Neutrophil (primary cell): Measurements from ENCODE around the gene UBLCP1.

Source experiments
- H3K27ac ChIP-seq: fragments of 200-600 bp; sonication (generic); 2 replicates; pipeline ENCODE4 v1.5.1; 2016; ENCODE audit warnings: mild to moderate bottlenecking, moderate library complexity
- H3K27me3 ChIP-seq: fragments of 200-600 bp; sonication (generic); 2 replicates; pipeline ENCODE4 v1.6.0; 2016; ENCODE audit warnings: mild to moderate bottlenecking
- H3K36me3 ChIP-seq: fragments of 200-600 bp; sonication (generic); 2 replicates; pipeline ENCODE4 v1.5.1; 2017
- H3K4me1 ChIP-seq, 2 experiments: fragments of 200-600 bp in 1 of 2; sonication (generic) in 1 of 2; 1 replicate in 1 of 2; 2 replicates in 1 of 2; pipeline versions ENCODE4 v1.5.1 to v1.6.1; 2013 to 2016; ENCODE audit warnings: low read depth in 1 of 2, low read length in 1 of 2, mild to moderate bottlenecking in 1 of 2, moderate library complexity in 1 of 2; ENCODE audit not compliant: control insufficient read depth in 1 of 2, insufficient read depth in 1 of 2
- H3K4me3 ChIP-seq, 2 experiments: fragments of 200-600 bp in 1 of 2; sonication (generic) in 1 of 2; 1 replicate in 1 of 2; 2 replicates in 1 of 2; pipeline ENCODE4 v1.5.1; 2013 to 2016; ENCODE audit warnings: low read depth in 1 of 2, low read length in 1 of 2, mild to moderate bottlenecking in 1 of 2, moderate library complexity in 1 of 2
- H3K9me3 ChIP-seq: fragments of 200-600 bp; sonication (generic); 2 replicates; pipeline ENCODE4 v1.5.1; 2016
- TF ChIP-seq, protein P1 (sequence below): fragments of 200-600 bp; sonication (generic); IDR thresholded peaks from 2 replicates; pipeline ENCODE4 v1.5.1; 2016; ENCODE audit warnings: antibody characterized with exemption

The UBLCP1 gene

DNA sequence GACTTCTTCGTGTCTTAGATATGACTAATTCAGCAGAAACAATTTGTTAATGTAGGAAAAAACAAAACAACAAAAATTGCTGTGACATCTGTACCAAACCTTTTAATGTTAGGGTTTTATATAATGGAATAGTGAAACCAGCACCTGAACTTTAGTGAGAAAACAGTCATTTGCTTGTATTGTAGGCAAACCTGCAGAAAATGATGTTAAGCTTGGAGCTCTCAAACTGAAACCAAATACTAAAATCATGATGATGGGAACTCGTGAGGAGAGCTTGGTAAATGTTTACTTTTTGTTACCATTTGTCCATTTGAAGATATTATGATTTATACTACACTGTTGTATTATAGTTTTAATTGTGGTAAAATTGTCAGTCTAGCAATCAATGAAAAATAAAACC, 6.6 kb downstream of the UBLCP1 start:
- H3K4me1 ChIP-seq, result peaks cover 4 to 9% of the 10 kb centered on the region in 2 experiments
- no peaks in the 10 kb centered on the region for H3K27me3 ChIP-seq
- TF ChIP-seq, protein P1, sequence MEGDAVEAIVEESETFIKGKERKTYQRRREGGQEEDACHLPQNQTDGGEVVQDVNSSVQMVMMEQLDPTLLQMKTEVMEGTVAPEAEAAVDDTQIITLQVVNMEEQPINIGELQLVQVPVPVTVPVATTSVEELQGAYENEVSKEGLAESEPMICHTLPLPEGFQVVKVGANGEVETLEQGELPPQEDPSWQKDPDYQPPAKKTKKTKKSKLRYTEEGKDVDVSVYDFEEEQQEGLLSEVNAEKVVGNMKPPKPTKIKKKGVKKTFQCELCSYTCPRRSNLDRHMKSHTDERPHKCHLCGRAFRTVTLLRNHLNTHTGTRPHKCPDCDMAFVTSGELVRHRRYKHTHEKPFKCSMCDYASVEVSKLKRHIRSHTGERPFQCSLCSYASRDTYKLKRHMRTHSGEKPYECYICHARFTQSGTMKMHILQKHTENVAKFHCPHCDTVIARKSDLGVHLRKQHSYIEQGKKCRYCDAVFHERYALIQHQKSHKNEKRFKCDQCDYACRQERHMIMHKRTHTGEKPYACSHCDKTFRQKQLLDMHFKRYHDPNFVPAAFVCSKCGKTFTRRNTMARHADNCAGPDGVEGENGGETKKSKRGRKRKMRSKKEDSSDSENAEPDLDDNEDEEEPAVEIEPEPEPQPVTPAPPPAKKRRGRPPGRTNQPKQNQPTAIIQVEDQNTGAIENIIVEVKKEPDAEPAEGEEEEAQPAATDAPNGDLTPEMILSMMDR, result no peak
- H3K36me3 ChIP-seq, result peaks cover 43% of the 10 kb centered on the region
- H3K4me3 ChIP-seq, result no peak overlapping the region
- no peaks in the 10 kb centered on the region for H3K9me3 ChIP-seq
- H3K27ac ChIP-seq, result no peak overlapping the region

DNA sequence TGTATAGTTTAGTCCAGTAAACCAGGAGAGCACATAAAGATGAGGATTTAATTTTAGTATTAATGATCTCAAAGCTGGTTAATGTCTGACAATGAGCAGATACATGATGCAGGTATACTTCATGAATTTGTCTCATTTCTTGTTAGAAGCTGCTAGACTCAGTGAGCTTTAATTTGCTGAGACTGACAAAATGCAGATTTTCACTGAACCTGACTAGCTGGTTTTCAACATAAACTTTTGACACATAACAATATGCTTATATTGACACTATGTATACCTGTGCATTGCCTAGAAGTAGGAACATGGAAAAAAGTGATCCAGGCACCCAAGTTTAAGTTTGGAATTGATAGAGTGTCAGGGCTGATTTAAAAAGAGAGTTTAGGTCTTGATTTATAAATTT, 10.8 kb downstream of the UBLCP1 start:
- Histone ChIP-seq H3K4me3 (no peak overlapping the region), H3K27me3 (no peaks in the 10 kb centered on the region), H3K27ac (peak overlapping the region; percentile 25), H3K36me3 (peaks cover 79% of the 10 kb centered on the region), H3K9me3 (no peaks in the 10 kb centered on the region), H3K4me1 (peaks cover 6 to 7% of the 10 kb centered on the region in 2 experiments)
- TF ChIP-seq, protein P1, result no peak

DNA sequence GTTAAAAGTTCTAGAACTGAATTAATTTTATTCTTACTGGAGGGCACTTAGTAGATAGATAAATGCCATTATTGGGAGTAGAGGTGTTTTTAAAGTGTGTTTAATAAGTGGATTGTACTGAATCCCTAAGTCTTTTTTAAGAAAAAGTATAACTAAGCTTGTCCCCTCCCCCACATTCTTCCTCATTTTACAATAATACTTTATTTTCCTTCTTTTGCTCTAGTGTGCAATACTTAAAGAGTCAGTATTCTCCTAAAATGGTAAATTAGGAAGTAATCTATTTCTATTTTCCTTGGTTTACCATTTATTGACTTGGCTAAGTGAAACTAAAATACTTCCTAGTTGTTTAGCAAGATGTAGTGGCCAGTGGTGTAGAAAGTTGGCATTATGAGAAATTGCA, 11.6 kb downstream of the UBLCP1 start:
- no peaks in the 10 kb centered on the region for H3K9me3 ChIP-seq
- H3K4me1 ChIP-seq, result peaks cover 6 to 7% of the 10 kb centered on the region in 2 experiments
- H3K4me3 ChIP-seq, result no peak overlapping the region
- H3K36me3 ChIP-seq, result peaks cover 79% of the 10 kb centered on the region
- no peaks in the 10 kb centered on the region for H3K27me3 ChIP-seq
- TF ChIP-seq, protein P1, result no peak
- H3K27ac ChIP-seq, result peak overlapping the region; percentile 25

DNA sequence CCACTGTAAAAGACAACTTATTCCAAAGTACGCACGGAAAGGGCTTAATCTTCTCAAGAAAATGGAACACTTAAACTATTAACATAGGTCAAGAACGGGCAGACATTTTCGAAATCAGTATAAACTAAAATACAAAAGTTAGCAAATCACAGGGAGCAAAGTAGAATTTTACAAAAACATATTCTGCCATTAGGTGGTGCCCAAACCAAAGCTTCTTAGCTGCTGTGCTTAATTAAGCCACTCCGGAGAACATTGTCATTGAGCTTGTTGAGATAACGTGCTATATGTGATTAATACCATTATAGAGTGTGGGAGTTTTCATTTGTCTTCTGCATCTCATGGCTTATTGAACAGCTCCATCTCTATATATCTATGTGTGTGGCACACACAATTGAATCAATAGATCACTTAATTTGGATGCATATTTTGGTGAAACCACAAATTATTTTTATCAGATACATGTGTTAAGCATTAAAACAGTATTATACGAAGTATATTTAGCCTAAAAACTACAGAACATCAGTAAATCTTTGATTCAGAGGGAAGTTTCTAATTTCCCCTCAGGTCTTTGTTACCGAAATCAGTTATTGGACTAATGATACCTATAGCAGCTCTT, 23.4 kb downstream of the UBLCP1 start:
- H3K36me3 ChIP-seq, result peaks cover 46% of the 10 kb centered on the region
- no peaks in the 10 kb centered on the region for H3K27me3 ChIP-seq
- H3K4me3 ChIP-seq, result no peak overlapping the region
- TF ChIP-seq, protein P1, result no peak
- H3K27ac ChIP-seq, result no peak overlapping the region
- H3K9me3 ChIP-seq, result no peaks in the 10 kb centered on the region
- no peaks in the 10 kb centered on the region for H3K4me1 ChIP-seq

DNA sequence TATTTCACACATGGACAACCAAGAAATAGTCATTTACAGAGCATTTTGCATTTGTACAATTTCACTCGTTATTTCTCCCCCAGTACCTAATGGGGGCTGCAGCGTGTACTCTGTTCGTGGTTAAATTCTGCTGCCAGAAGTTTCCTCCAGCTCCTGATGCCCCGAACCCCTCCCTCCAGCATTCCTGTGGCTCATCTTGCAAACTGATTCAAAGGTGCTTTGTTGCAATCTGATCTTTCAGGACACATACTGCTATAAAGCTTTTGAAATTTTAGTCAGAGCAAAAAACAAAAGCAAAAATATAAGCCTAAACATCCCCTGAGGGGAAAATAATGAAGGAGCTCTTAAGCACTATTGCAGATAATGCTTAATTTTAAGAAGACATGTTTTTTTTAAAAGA, 27.7 kb downstream of the UBLCP1 start:
- Histone ChIP-seq H3K27me3 (no peaks in the 10 kb centered on the region), H3K4me1 (no peaks in the 10 kb centered on the region), H3K36me3 (peaks cover 12% of the 10 kb centered on the region), H3K27ac (no peak overlapping the region), H3K4me3 (no peak overlapping the region), H3K9me3 (no peaks in the 10 kb centered on the region)
- TF ChIP-seq, protein P1, result no peak
